IMR-90 (cell line): ENCODE results near the gene CAPNS2. TPM values are rescaled to one million over a fixed set of nuclear protein-coding genes. Genes with fewer than 3 reads are reported as not detected.

Experiments
- ATAC-seq: fragments of 200-7000 bp; cut with Tn5 transposase; 2 replicates; pipeline ENCODE4 v1.9.1; 2020; ENCODE audit warnings: low read depth, mild to moderate bottlenecking, moderate library complexity
- BruUV-seq: library from RNA; stranded (reverse); fragments of 400-500 nt; replicated peaks from 2 replicates; lab custom pipeline; 2021; lab: Mats Ljungman, UMichigan
- CTCF ChIA-PET: fragments of 300-600 bp; formaldehyde crosslinking; extraction: SDS; loops from one replicate; lab custom pipeline; 2021; ENCODE audit warnings: antibody characterized with exemption; lab: Yijun Ruan, JAX
- POLR2A ChIA-PET: fragments of 300-600 bp; sonication (Branson Sonifier 250); formaldehyde crosslinking; loops from one replicate; lab custom pipeline; 2022; ENCODE audit warnings: antibody characterized with exemption; ENCODE audit not compliant: unreplicated experiment; lab: Charles Lee
- DNase-seq: peaks from one replicate; pipeline ENCODE4 v3.0.0; 2013
- H2AFZ ChIP-seq: replicated peaks from 2 replicates; pipeline ENCODE3; 2013; ENCODE audit warnings: low read length, mild to moderate bottlenecking; ENCODE audit not compliant: poor library complexity
- H2AK5ac ChIP-seq: 2 replicates; pipeline ENCODE4 v1.6.1; 2013; ENCODE audit warnings: low read depth, low read length, inconsistent platforms
- H2AK9ac ChIP-seq: replicated peaks from 2 replicates; pipeline ENCODE3; 2013; ENCODE audit warnings: mild to moderate bottlenecking, low read depth, low read length, moderate library complexity; ENCODE audit not compliant: poor library complexity
- H2BK120ac ChIP-seq: 2 replicates; pipeline ENCODE4 v1.6.1; 2013; ENCODE audit warnings: low read depth, low read length, inconsistent platforms
- H2BK15ac ChIP-seq: 3 replicates; pipeline ENCODE4 v1.6.1; 2013; ENCODE audit warnings: low read depth, low read length, inconsistent platforms
- H2BK20ac ChIP-seq: 2 replicates; pipeline ENCODE4 v1.6.1; 2013; ENCODE audit warnings: low read depth, mild to moderate bottlenecking, inconsistent platforms, low read length, moderate library complexity
- H2BK5ac ChIP-seq: 2 replicates; pipeline ENCODE4 v1.6.1; 2013; ENCODE audit warnings: mild to moderate bottlenecking, low read depth, low read length, inconsistent platforms; ENCODE audit not compliant: poor library complexity, severe bottlenecking
- H3K14ac ChIP-seq: replicated peaks from 2 replicates; pipeline ENCODE4 v1.6.1; 2013; ENCODE audit warnings: low read depth, low read length, inconsistent platforms
- H3K18ac ChIP-seq: 2 replicates; pipeline ENCODE4 v1.6.1; 2013; ENCODE audit warnings: low read depth, low read length, control low read depth
- H3K23ac ChIP-seq: 2 replicates; pipeline ENCODE4 v1.6.1; 2013; ENCODE audit warnings: low read depth, low read length, inconsistent platforms
- H3K27ac ChIP-seq: 2 replicates; pipeline ENCODE4 v1.5.1; 2013; ENCODE audit warnings: mild to moderate bottlenecking, control low read depth, low read length; ENCODE audit not compliant: insufficient read depth
- H3K27me3 ChIP-seq: 2 replicates; pipeline ENCODE4 v1.6.1; 2013; ENCODE audit warnings: low read length; ENCODE audit not compliant: control insufficient read depth, insufficient read depth
- H3K36me3 ChIP-seq: 2 replicates; pipeline ENCODE4 v1.6.1; 2013; ENCODE audit warnings: low read length, mixed read lengths; ENCODE audit not compliant: control insufficient read depth, insufficient read depth
- H3K4ac ChIP-seq: 2 replicates; pipeline ENCODE4 v1.6.1; 2013; ENCODE audit warnings: low read depth, low read length, inconsistent platforms
- H3K4me1 ChIP-seq: 2 replicates; pipeline ENCODE4 v1.6.1; 2013; ENCODE audit warnings: low read length, mixed read lengths; ENCODE audit not compliant: control insufficient read depth, insufficient read depth
- H3K4me2 ChIP-seq: 2 replicates; pipeline ENCODE4 v1.6.1; 2013; ENCODE audit warnings: low read depth, mild to moderate bottlenecking, control low read depth, low read length, moderate library complexity
- H3K4me3 ChIP-seq: 2 replicates; pipeline ENCODE4 v1.5.1; 2013; ENCODE audit warnings: low read depth, mild to moderate bottlenecking, control low read depth, low read length, moderate library complexity; ENCODE audit not compliant: insufficient read depth
- H3K56ac ChIP-seq: 2 replicates; pipeline ENCODE4 v1.6.1; 2013; ENCODE audit warnings: low read length, inconsistent platforms; ENCODE audit not compliant: insufficient read depth; ENCODE audit errors: extremely low read depth
- H3K79me1 ChIP-seq, 2 experiments: 2 replicates each; pipeline ENCODE4 v1.6.1; 2013; ENCODE audit warnings: low read length in 2 of 2, inconsistent platforms in 1 of 2, low read depth in 1 of 2
- H3K9ac ChIP-seq: 2 replicates; pipeline ENCODE4 v1.6.1; 2013; ENCODE audit warnings: low read depth, low read length, control low read depth
- H3K9me1 ChIP-seq: 2 replicates; pipeline ENCODE4 v1.6.1; 2013; ENCODE audit warnings: low read length, inconsistent platforms; ENCODE audit not compliant: insufficient read depth
- H3K9me3 ChIP-seq: 2 replicates; pipeline ENCODE4 v1.6.1; 2013; ENCODE audit warnings: low read length; ENCODE audit not compliant: control insufficient read depth, insufficient read depth
- H4K20me1 ChIP-seq: 2 replicates; pipeline ENCODE4 v1.6.1; 2013; ENCODE audit warnings: low read length, inconsistent platforms; ENCODE audit not compliant: insufficient read depth
- H4K5ac ChIP-seq: 2 replicates; pipeline ENCODE4 v1.6.1; 2013; ENCODE audit warnings: mild to moderate bottlenecking, low read depth, low read length, control low read depth
- H4K8ac ChIP-seq, 2 experiments: 2 replicates each; pipeline ENCODE4 v1.6.1; 2013; ENCODE audit warnings: low read depth in 2 of 2, low read length in 2 of 2, control low read depth in 1 of 2, inconsistent platforms in 1 of 2
- H4K91ac ChIP-seq: 2 replicates; pipeline ENCODE4 v1.6.1; 2013; ENCODE audit warnings: low read depth, low read length, inconsistent platforms; ENCODE audit not compliant: insufficient read depth
- BHLHE40 ChIP-seq: fragments of 150-350 bp; IDR thresholded peaks from 2 replicates; pipeline ENCODE4 v1.6.1; 2016; ENCODE audit warnings: mild to moderate bottlenecking, low read depth, low read length
- CEBPB ChIP-seq: IDR thresholded peaks from 2 replicates; pipeline ENCODE4 v1.6.1; 2012; ENCODE audit warnings: low read depth, low read length, improper control_type of control experiment
- CHD1 ChIP-seq: IDR thresholded peaks from 2 replicates; pipeline ENCODE4 v1.6.1; 2012; ENCODE audit warnings: low read depth, low read length, improper control_type of control experiment
- ELK1 ChIP-seq: fragments of 150-350 bp; IDR thresholded peaks from 2 replicates; pipeline ENCODE4 v1.6.1; 2016; ENCODE audit warnings: low read depth, mild to moderate bottlenecking, low read length, moderate library complexity, borderline replicate concordance
- FOS ChIP-seq: fragments of 150-350 bp; IDR thresholded peaks from 2 replicates; pipeline ENCODE4 v1.6.1; 2016; ENCODE audit warnings: low read depth, low read length
- MAZ ChIP-seq: IDR thresholded peaks from 2 replicates; pipeline ENCODE4 v1.6.1; 2012; ENCODE audit warnings: low read depth, mild to moderate bottlenecking, low read length, improper control_type of control experiment, moderate library complexity, borderline replicate concordance
- NFE2L2 ChIP-seq: fragments of 150-350 bp; IDR thresholded peaks from 2 replicates; pipeline ENCODE4 v1.6.1; 2016; ENCODE audit warnings: low read depth, mild to moderate bottlenecking, low read length
- POLR2A ChIP-seq: IDR thresholded peaks from 2 replicates; pipeline ENCODE4 v1.6.1; 2012; ENCODE audit warnings: mild to moderate bottlenecking, low read depth, low read length
- RAD21 ChIP-seq: IDR thresholded peaks from 2 replicates; pipeline ENCODE4 v1.6.1; 2012; ENCODE audit warnings: low read length, improper control_type of control experiment
- RCOR1 ChIP-seq: IDR thresholded peaks from 2 replicates; pipeline ENCODE4 v1.6.1; 2012; ENCODE audit warnings: mild to moderate bottlenecking, low read length, improper control_type of control experiment; ENCODE audit not compliant: insufficient replicate concordance
- RFX5 ChIP-seq: IDR thresholded peaks from 2 replicates; pipeline ENCODE4 v1.8.0; 2012; ENCODE audit warnings: low read depth, mild to moderate bottlenecking, low read length, moderate library complexity
- WGBS, 2 experiments: methylation state at CpG; one replicate each; pipeline versions ENCODE4 v1.1.5 to v1.1.7; 2013; ENCODE audit warnings: missing lambda C conversion rate in 2 of 2; ENCODE audit not compliant: insufficient read length in 1 of 2; ENCODE audit errors: extremely low coverage in 2 of 2; 5-methylcytosine and 5-hydroxymethylcytosine counted together
- dilution Hi-C: fragments of 300-500 bp; cut with HindIII; formaldehyde crosslinking; loops from one replicate; pipeline ENCODE4 v1.14.3; 2018; ENCODE audit warnings: low sequenced_read_pairs; ENCODE audit not compliant: unreplicated experiment
- in situ Hi-C: fragments of 300-500 bp; cut with MboI; formaldehyde crosslinking; loops from 3 replicates; pipeline ENCODE4 v1.14.3; 2019; ENCODE audit warnings: low sequenced_read_pairs, inconsistent platforms, mixed read lengths
- intact Hi-C: fragments of 100-400 bp; cut with micrococcal nuclease; formaldehyde crosslinking; loops from 2 replicates; pipeline ENCODE4 v1.10.0; 2022
- polyA plus RNA-seq, 3 experiments: library from polyadenylated mRNA; depleted of rRNA; stranded (reverse); fragments of >200 nt; gene quantifications; 2 replicates each; pipeline ENCODE4 v1.2.3, GENCODE V29; 2012; ENCODE audit warnings: low replicate concordance in 1 of 3
- total RNA-seq: library from RNA; depleted of rRNA; stranded (reverse); fragments of >200 nt; gene quantifications from 2 replicates; pipeline ENCODE4 v1.2.3, GENCODE V29; 2012
- TF ChIP-seq, protein P1 (sequence below): fragments of 150-350 bp; IDR thresholded peaks from 2 replicates; pipeline ENCODE4 v1.6.1; 2017; ENCODE audit warnings: mild to moderate bottlenecking, antibody characterized with exemption, low read length, low read depth
- TF ChIP-seq, protein P2 (sequence below): conservative IDR thresholded peaks from 2 replicates; pipeline ENCODE4 v1.5.1; 2012; ENCODE audit warnings: mild to moderate bottlenecking, low read depth, low read length, improper control_type of control experiment

CAPNS2 gene
- total and polyA plus RNA-seq, 2 of the 4 experiments (the other 2 are of a cell fraction) = 0.09 to 0.72 TPM

GRCh38 chr16:55575496-55575895 is 9.0 kb downstream of the CAPNS2 start:
- dilution Hi-C loops (no loop called here), in situ Hi-C loops (no loop called here), intact Hi-C loops (no loop called here)
- no peaks in the 10 kb centered on the region for H3K9me1 ChIP-seq
- DNase-seq (no peak), ATAC-seq (no peak)
- no peak overlapping the region for H3K23ac ChIP-seq
- no peak overlapping the region for H3K4me2 ChIP-seq
- TF ChIP-seq RAD21 (no peak), CEBPB (no peak), MAZ (no peak), ELK1 (no peak), CHD1 (no peak), RFX5 (no peak), POLR2A (no peak), FOS (no peak), RCOR1 (no peak), NFE2L2 (no peak), BHLHE40 (no peak)
- TF ChIP-seq, protein P1, sequence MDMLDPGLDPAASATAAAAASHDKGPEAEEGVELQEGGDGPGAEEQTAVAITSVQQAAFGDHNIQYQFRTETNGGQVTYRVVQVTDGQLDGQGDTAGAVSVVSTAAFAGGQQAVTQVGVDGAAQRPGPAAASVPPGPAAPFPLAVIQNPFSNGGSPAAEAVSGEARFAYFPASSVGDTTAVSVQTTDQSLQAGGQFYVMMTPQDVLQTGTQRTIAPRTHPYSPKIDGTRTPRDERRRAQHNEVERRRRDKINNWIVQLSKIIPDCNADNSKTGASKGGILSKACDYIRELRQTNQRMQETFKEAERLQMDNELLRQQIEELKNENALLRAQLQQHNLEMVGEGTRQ = no peak
- TF ChIP-seq, protein P2, sequence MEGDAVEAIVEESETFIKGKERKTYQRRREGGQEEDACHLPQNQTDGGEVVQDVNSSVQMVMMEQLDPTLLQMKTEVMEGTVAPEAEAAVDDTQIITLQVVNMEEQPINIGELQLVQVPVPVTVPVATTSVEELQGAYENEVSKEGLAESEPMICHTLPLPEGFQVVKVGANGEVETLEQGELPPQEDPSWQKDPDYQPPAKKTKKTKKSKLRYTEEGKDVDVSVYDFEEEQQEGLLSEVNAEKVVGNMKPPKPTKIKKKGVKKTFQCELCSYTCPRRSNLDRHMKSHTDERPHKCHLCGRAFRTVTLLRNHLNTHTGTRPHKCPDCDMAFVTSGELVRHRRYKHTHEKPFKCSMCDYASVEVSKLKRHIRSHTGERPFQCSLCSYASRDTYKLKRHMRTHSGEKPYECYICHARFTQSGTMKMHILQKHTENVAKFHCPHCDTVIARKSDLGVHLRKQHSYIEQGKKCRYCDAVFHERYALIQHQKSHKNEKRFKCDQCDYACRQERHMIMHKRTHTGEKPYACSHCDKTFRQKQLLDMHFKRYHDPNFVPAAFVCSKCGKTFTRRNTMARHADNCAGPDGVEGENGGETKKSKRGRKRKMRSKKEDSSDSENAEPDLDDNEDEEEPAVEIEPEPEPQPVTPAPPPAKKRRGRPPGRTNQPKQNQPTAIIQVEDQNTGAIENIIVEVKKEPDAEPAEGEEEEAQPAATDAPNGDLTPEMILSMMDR = no peak
- POLR2A ChIA-PET = interaction anchor here (0.6 kb wide), 1 partner anchor 66 kb away, joined by 4 read pairs; no protein-coding TSS in a partner anchor
- H3K27me3 ChIP-seq = no peaks in the 10 kb centered on the region
- no peak overlapping the region for H4K91ac ChIP-seq
- H2BK5ac ChIP-seq = no peak overlapping the region
- no peaks in the 10 kb centered on the region for H3K79me1 ChIP-seq
- no peak overlapping the region for H2BK120ac ChIP-seq
- H3K9ac ChIP-seq = no peak overlapping the region
- H3K27ac ChIP-seq = no peak overlapping the region
- no peak overlapping the region for H3K56ac ChIP-seq
- H2AK9ac ChIP-seq = no peak overlapping the region
- H2BK15ac ChIP-seq = no peak overlapping the region
- H2AK5ac ChIP-seq = no peak overlapping the region
- H4K5ac ChIP-seq = no peak overlapping the region
- WGBS, 2 experiments = no CpG with 5 or more reads among the region's 1 CpG
- no TSS peak for BruUV-seq
- no peak overlapping the region for H3K14ac ChIP-seq
- H2AFZ ChIP-seq = no peak overlapping the region
- CTCF ChIA-PET = interaction anchor here (0.6 kb wide), 1 partner anchor 28 kb away, joined by 3 read pairs; no protein-coding TSS in a partner anchor
- H3K18ac ChIP-seq = no peak overlapping the region
- H4K20me1 ChIP-seq = no peaks in the 10 kb centered on the region
- no peak overlapping the region for H4K8ac ChIP-seq
- no peak overlapping the region for H3K4me3 ChIP-seq
- no peaks in the 10 kb centered on the region for H3K4me1 ChIP-seq
- no peaks in the 10 kb centered on the region for H3K9me3 ChIP-seq
- H2BK20ac ChIP-seq = no peak overlapping the region
- no peak overlapping the region for H3K4ac ChIP-seq
- H3K36me3 ChIP-seq = peaks cover 4% of the 10 kb centered on the region
